ENCODE data around the gene GATD1.

GATD1 gene

GRCh38 chr11:778976-779954 lies 2.0 kb upstream of the GATD1 start:
- peak; percentile 40 for DNase-seq (ENCODE audit: low spot score)

- no peak for DNase-seq (ENCODE audit: low spot score)
These were observed 563 bp downstream of the GATD1 start for GRCh38 chr11:776561-777287.

- DNase-seq (ENCODE audit: low spot score): no peak
These were observed 1.1 kb downstream of the GATD1 start for GRCh38 chr11:776263-776560.

DNA sequence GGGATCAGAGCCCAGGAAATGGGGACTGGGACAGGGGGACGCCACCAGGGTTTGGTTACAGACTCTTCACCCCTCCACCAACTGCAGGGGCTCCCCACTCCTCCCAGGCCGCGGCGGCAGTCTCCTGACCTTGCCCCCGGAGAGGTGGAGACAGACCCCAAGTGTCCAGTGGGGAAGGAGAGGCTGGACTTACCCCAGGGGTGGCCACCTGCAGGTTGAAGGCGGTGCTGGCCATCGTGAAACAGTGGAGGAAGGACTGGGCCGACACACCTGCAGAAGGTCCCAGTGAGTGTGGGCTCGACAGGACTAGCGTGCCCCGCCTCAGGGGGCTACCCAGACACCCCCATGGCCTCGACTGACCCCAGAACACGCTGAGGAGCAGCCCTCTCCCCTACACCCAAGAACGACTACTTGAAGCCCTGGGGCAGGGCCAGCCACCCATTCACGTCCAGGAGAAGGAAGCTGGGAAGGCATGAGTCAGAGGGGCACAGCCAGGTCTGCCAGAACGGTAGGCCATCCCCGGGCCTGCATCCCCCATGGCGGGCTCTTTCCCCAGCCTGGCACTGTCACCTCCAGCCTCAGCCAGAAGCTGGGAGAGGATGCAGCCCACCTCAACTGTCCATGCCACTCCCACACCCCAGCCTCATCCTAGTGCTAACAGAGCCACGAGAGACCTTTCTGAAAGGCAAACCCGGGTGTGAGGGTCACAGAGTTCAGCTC lies 2.3 kb downstream of the GATD1 start:
- DNase-seq (ENCODE audit: low spot score): peak; percentile 50

GRCh38 chr11:773830-774229 lies 3.5 kb downstream of the GATD1 start:
- no peak for DNase-seq (ENCODE audit: low spot score)

- no peak for DNase-seq (ENCODE audit: low spot score)
These were observed 3.9 kb downstream of the GATD1 start for GRCh38 chr11:773425-773824.

DNA sequence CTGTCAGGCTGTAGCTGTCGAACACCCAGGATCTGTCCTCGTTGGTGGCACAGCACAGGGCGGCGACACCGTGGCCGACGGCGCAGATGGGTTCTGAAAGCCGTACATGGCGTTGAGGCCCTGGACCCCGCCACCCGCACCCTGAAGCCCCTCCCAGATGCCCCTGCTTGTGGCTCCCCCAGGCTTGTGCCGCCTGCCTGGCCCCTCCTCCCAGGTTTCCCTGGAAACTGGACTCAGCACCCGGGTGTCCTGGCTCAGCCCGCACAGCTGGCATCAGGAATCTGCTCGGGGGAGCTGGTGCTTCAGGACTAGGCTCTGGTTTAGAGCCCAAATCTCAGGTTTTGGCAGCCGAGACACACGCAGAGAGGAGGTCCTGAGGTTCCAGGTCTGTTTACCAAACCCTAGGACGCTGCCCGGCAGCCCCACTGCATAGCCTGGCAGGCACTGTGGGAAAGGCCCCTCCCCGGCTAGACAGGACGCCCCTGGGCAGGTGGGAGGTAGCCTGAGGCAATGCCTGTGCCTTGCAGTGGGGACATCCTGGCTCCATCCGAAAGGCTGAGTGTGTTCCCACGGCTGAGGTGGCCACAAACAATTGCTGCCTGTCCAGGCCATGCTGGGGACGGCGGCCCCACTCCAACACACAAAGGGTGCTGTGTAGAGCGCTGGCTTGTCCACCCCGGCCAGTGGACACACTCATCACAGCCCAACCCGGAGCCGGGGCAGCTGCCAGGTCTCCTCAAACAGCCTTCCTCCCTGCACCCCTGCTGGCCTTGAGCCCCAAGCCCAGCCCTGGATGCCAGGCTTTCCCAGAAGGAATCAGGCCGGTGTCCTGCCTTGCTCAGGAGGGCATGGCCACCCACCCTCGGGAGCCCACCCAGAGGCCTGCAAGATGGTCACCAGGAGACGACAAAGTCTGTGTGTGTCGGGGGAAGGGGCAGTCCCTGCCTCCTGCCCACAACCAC lies 4.6 kb downstream of the GATD1 start:
- no peak for DNase-seq (ENCODE audit: low spot score)

DNA sequence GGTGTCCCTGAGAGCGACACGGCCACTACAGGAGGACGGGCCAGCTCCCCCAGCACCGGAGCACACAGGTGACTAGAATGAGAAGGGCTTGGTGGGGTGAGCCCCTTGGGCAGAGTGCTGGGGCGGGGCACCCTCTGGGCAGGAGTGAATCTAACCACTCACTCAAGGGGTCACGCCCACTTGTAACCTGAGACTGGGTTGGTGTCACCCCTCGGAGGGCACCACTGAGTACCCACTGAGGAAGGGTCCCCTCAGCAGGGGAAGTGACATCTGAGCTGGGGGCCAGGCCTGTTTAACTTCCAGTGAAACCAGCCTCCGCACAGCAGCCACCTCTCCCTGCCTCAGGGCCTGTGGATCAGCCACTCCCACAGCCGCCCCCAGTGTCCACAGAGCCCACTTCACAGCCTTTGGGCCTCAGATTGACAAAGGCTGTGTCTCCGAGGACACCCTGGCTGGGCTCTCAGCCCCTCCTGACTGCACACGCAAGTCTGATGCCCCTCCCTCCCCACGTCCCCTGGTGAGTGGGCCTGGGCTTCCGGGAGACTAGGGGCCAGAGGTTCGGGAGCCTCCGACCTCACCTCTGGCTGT lies 5.6 kb downstream of the GATD1 start:
- DNase-seq (ENCODE audit: low spot score): no peak

GRCh38 chr11:770642-771616 lies 6.4 kb downstream of the GATD1 start:
- DNase-seq (ENCODE audit: low spot score): no peak

DNA sequence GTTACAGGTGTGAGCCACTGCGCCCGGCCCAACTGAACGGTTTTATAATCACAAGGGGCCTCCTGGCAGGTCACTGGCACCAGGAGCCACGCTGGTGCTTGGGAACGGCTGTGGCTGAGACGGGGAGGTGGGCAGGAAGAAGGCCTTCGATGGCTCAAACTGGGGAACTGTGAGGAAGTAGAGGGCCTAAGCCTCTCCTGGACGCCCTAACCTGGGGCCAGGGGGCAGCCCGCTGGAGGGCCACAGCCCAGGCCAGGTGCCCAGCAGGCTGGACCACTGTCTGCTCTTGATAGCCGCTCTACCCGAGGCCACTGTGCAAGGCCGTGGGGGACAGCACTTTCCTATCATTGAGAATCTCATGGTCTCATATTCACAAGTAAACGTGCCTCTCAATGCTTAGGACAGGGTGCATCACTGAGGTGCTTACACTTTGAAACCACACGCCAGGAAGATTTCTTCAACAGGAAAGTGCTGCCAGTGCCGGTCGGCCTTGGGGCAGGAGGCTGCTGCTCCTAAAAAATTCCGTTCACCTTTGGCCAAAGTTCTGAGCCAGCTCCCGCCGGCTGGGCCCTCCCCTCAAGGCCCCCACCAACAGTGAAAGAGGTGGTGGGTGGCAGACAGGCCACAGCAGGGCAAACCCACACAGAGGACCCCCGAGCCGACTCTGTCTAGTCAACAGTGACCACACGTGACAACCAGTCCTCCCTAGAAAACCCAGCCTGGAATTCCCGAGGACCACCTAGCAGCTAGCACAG lies 7.2 kb downstream of the GATD1 start:
- no peak for DNase-seq (ENCODE audit: low spot score)

GRCh38 chr11:767238-767637 lies 10.0 kb downstream of the GATD1 start:
- DNase-seq (ENCODE audit: low spot score): no peak

- DNase-seq (ENCODE audit: low spot score): no peak
These were observed 10.4 kb downstream of the GATD1 start for GRCh38 chr11:766936-767210.

DNA sequence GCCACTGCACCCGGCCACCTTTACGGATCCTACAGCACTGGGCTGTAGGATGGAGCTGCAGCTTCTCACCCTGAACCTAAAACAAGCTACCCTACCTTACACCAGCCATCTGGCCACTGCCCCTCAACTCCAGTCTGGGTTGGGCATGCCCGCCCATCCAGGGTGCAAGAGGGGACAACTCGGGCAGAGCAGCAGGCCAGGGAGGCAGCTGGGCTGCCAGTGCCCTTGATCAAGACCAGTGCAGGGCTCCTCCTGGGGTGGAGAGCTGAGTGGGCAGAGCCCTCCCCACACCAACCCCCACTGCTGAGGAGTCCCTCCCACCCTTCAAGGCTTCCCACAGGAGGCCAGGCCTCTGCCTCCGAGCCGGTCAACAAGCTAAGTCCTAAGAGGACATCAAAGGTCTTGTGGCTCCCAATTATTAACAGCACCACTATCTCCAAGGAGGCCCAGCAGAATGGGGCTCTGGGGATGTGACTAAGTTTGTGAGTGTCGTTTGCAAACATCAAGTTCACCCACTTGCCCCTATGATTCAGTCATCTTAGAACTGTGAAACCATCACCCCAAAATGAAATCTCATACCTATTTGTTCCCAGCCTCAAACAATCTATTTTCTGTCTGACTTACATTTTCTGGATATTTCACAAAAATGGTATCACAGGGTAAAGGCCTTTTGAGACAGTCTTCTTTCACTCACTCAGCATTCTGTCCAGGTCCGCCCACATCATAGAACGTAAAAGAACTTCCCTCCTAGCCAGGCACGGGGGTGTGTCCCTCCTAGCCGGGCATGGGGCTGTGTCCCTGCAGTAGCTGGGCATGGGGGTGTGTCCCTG lies 11.0 kb downstream of the GATD1 start:
- no peak for DNase-seq (ENCODE audit: low spot score)

DNA sequence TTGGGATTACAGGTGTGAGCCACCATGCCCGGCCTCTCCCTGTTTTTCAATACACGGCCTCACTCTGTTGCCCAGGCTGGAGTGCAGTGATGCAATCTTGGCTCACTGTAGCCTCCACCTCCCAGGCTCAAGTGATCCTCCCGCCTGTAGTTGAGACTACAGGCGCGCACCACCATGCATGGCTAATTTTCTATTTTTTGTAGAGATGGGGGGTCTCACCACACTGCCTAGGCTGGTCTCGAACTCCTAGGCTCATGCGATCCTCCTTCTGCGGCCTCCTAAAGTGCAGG lies 11.5 kb downstream of the GATD1 start:
- DNase-seq (ENCODE audit: low spot score): no peak

- peak; percentile 72 for DNase-seq (ENCODE audit: low spot score)
These were observed 12.1 kb downstream of the GATD1 start for GRCh38 chr11:765025-765801.

GRCh38 chr11:764322-765024 lies 12.8 kb downstream of the GATD1 start:
- no peak for DNase-seq (ENCODE audit: low spot score)

- no peak for DNase-seq (ENCODE audit: low spot score)
These were observed 13.6 kb downstream of the GATD1 start for GRCh38 chr11:763549-764321.

Measured in ecto neural progenitor cell (in vitro differentiated cells).